HFF-Myc (cell line): Measurements from ENCODE around the gene SPATA19.

ENCODE experiments used
- DNase-seq: peaks from one replicate; pipeline ENCODE4 v3.0.0-alpha.2; 2011; ENCODE audit warnings: low read depth; ENCODE audit errors: extremely low read depth
- H3K4me3 ChIP-seq: replicated peaks from 2 replicates; pipeline ENCODE4 v1.5.1; 2011; ENCODE audit warnings: low read depth, mild to moderate bottlenecking, control low read depth, low read length
- CTCF ChIP-seq: IDR thresholded peaks from 2 replicates; pipeline ENCODE4 v1.5.1; 2012; ENCODE audit warnings: mild to moderate bottlenecking, low read depth, low read length, control low read depth; ENCODE audit errors: missing control alignments

SPATA19 gene

GRCh38 chr11:133811850-133812685 is 33.2 kb downstream of the SPATA19 start:
- no peak for TF ChIP-seq CTCF
- no peak overlapping the region for H3K4me3 ChIP-seq
- DNase-seq = no peak

DNA sequence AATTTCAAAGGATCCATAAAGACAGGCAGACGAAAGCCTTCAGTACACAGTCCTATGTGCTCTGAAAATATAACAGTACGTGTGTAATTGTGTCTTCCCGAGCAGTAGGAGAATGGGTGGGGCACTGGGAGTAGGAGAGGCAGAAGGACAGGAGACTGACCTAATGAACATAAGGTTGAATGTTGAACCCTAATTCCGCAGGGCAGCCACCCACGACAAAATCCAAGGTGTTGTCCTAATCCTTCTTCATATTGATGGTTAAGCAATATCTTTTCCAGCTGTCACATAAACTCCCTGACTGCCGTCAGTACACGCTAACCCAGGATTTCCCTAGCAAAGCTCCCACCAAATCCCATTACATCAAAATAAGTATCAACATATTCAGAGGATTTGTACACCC is 34.5 kb downstream of the SPATA19 start:
- H3K4me3 ChIP-seq = no peak overlapping the region
- DNase-seq = no peak
- no peak for TF ChIP-seq CTCF

DNA sequence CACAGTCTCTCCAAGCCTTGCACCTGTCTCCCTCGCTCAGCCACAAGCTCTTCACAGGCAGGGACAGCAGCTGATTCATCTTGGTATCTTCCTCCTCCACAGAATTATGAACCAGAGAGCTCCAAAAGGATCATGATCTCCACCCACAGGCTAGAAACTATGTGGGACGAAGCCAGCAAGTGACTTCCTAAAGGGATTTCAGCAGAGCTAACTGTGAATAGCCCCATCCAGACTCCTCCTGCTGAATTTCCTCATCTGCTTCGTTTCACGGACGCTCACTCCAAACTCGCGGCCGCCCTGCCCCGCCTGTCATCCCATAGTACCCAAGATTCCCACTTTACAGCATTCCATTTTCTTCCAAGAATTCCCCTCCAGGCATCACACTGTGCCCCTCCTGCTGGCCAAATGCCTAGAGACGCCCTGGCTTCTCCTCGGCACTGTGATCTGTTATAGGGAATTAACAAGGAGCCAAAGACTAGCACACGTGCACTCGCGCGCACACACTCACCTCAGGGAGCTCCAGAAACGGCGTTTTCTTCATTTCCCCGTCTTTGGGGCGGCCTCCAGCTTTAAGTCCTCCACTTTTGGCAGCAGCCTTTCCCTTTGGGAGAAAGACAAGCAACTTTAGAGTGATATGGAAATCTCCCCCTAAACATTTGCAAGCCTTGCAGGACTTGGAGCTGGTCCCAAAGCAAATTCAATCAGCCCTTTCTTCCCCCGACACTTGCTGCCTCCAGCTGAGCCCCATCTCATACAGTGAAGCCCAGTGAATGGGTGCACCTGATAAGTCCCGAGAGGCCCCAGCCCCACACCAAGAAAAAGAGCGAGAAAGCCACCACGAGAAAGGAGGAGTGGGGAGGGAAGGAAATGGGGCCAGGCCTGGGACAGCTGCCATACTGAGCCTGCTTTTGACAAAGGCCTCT is 35.5 kb downstream of the SPATA19 start:
- no peak for DNase-seq
- TF ChIP-seq CTCF = no peak
- H3K4me3 ChIP-seq = no peak overlapping the region

DNA sequence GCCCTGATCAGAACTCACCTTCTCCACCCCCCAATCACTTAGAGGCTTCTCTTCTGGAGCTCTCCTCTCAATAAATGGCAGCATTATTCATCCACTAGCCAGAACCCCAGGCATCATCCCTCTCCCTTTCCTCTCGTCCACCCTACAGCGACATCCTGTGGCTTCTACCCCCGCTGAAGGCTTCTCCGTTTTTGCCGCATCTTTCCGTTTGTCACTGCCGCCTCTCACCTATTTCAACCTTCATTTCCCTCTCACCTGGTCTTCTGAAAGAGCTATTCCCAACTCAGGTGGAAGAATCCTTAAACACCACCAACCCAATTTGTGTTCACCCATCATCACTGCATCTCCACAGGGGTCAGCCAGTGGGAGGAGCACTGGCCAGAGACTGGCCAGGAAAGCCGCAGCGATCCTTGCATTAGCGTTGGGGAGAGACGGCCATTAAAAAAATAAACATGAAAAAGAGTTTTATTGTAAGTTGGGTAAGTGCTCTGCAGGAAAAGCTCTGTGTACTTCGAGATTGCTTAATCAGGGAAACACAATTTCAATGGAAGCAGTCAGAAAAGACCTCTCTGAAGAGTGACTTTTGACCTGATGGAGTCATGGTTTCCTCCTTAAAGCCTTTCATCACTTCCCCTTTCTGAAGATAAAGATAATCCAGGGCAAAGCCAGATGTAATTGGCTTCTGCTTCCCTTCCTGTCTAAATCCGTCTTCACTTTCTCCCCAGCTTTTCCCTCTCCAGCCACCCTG is 36.7 kb downstream of the SPATA19 start:
- no peak for TF ChIP-seq CTCF
- no peak for DNase-seq
- no peak overlapping the region for H3K4me3 ChIP-seq

DNA sequence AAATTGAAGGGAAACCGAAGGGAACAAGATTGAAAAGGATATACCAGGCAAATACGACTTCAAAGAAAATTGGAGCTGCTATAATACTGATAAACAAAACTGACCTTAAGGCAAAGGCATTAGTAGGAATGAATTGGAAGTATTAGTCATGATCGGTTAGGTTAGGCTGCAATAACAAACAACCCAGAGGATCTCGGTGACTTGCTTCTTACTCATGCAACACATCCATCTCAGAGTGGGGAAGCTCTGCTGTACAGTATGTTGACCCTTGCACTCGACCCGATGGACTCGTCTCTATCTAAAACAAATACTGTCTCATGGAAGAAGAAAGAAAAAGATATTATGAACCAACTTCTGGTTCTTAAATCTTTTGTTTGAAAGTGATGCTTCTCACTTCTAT is 42.3 kb downstream of the SPATA19 start:
- TF ChIP-seq CTCF = no peak
- no peak overlapping the region for H3K4me3 ChIP-seq
- DNase-seq = no peak

GRCh38 chr11:133801356-133801755 is 44.0 kb downstream of the SPATA19 start:
- TF ChIP-seq CTCF = no peak
- no peak overlapping the region for H3K4me3 ChIP-seq
- DNase-seq = no peak
